Esophagus squamous epithelium (tissue), 4 donors: ENCODE measurements around the gene NCKAP5.

ENCODE experiments used
- CTCF ChIP-seq, 6 experiments: fragments of 450-650 bp in 4 of 6; fragments of 200-600 bp in 2 of 6; sonication (generic) in 2 of 6; IDR thresholded peaks; one replicate each; pipeline ENCODE4 v1.5.1; 2016 to 2019; ENCODE audit warnings: antibody characterized with exemption in 6 of 6, mild to moderate bottlenecking in 4 of 6, moderate library complexity in 4 of 6
- POLR2A ChIP-seq, 4 donors: fragments of 450-650 bp; IDR thresholded peaks; one replicate each; pipeline ENCODE4 v1.6.1; 2017; ENCODE audit warnings: antibody characterized with exemption in 4 of 4, mild to moderate bottlenecking in 4 of 4, moderate library complexity in 3 of 4

- TF ChIP-seq POLR2A (IDR thresholded peaks at IDR 0.05) (no peak), CTCF (IDR thresholded peaks at IDR 0.05) (no peak)
These were observed 754.8 kb downstream of the NCKAP5 start for GRCh38 chr2:132813422-132813821.
